Transverse colon (tissue), 4 donors: ENCODE measurements around the gene WBP2NL.

Experiments
- CTCF ChIP-seq, 5 experiments: fragments of 200-600 bp in 3 of 5; fragments of 450-650 bp in 2 of 5; sonication (generic) in 3 of 5; IDR thresholded peaks; 1 replicate in 2 of 5; 2 replicates in 3 of 5; pipeline ENCODE4 v1.5.1; 2016 to 2017; ENCODE audit warnings: antibody characterized with exemption in 5 of 5, inconsistent platforms in 3 of 5, mild to moderate bottlenecking in 2 of 5, moderate library complexity in 1 of 5
- EP300 ChIP-seq: sonication (generic); formaldehyde crosslinking; IDR thresholded peaks from one replicate; pipeline ENCODE4 v1.6.1; 2017; ENCODE audit warnings: antibody characterized with exemption, low read depth
- POLR2A ChIP-seq: fragments of 450-650 bp; IDR thresholded peaks from one replicate; pipeline ENCODE4 v1.6.1; 2016; ENCODE audit warnings: antibody characterized with exemption, mild to moderate bottlenecking, moderate library complexity
- POLR2AphosphoS5 ChIP-seq, 3 donors: sonication (generic); formaldehyde crosslinking; IDR thresholded peaks; one replicate each; pipeline ENCODE4 v1.6.1; 2016; ENCODE audit warnings: antibody characterized with exemption in 3 of 3

GRCh38 chr22:41983513-41984405, 14.8 kb upstream of the WBP2NL start:
- no peak for TF ChIP-seq CTCF (IDR thresholded peaks at IDR 0.05)
- no peak for TF ChIP-seq POLR2AphosphoS5 (IDR thresholded peaks at IDR 0.05)
- TF ChIP-seq POLR2A = no peak
- TF ChIP-seq EP300 = no peak
